Activated CD8-positive, alpha-beta memory T cell treated with anti-CD3 and anti-CD28 coated beads for 48 hours (primary cell): Measurements from ENCODE around the gene PDCD1LG2.
"Not testable (repeated sequence)": the region's sequence is repeated elsewhere in the genome, so short reads cannot be mapped to it uniquely, and the experiment has no call there.

Experiments
- DNase-seq, 3 experiments: peaks; one replicate each; pipeline ENCODE4 v3.0.0-alpha.2; 2020; ENCODE audit warnings: low read depth in 2 of 3, low spot score in 2 of 3

Gene PDCD1LG2

DNA sequence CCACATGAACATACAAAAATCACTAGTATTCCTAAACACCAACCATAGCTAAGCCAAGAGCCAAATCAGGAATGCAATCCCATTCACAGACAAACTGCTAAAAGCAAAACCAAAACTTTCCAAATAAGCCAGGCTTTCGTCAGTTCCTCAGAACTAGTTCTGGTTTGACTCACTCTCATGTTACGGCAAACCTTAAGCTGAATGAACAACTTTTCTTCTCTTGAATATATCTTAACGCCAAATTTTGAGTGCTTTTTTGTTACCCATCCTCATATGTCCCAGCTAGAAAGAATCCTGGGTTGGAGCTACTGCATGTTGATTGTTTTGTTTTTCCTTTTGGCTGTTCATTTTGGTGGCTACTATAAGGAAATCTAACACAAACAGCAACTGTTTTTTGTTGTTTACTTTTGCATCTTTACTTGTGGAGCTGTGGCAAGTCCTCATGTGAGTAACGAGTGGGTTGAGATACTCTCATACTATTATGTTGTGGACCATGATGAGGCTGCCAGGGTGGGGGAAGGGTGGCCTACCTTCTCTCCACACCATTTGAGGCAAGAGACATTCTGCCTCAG lies at the start of gene PDCD1LG2:
Gene PDCD1LG2 (plus strand): TSS at position 172 of the 572 bp plus-strand sequence. CDS start 12,016 bp downstream, outside the sequence.
- DNase-seq, result no peak

DNA sequence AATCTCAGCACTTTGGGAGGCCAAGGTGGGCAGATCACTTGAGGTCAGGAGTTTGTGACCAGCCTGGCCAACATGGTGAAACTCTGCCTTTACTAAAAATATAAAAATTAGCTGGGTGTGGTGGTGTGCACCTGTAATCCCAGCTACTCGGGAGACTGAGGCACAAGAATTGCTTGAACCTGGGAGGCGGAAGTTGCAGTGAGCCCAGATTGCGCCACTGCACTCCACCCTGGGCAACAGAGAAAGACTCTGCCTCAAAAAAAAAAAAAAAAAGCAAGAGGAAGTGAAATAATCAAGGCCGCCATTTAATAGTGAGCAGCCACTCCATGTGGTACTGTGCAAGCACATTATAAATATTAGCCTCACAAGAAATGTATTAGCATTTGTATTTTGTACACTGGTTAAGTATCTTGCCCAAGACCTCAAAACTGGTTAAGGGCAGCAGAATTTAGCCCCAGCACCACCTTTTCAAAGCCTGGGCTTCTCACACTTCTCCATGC lies 45.5 kb upstream of the PDCD1LG2 start:
- not testable (repeated sequence) for DNase-seq

DNA sequence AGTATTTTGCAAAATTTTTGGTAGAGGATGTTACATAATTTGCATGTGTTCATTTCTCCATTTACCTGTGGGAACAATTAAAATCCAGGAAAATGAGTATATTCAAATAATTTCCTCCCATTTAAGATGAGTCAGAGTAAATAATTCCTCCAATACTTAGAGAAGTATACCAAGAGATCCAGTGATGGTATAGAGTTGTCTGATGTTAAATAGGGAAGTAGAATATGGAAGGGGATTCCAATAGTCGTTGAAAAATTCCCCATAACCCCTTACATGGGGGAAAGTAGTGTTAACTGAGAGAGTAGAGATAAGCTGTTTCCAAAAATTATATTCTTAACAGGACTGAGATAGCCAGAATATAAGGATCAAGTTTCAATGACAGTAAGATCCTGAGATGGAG lies 44.3 kb upstream of the PDCD1LG2 start:
- no peak for DNase-seq

DNA sequence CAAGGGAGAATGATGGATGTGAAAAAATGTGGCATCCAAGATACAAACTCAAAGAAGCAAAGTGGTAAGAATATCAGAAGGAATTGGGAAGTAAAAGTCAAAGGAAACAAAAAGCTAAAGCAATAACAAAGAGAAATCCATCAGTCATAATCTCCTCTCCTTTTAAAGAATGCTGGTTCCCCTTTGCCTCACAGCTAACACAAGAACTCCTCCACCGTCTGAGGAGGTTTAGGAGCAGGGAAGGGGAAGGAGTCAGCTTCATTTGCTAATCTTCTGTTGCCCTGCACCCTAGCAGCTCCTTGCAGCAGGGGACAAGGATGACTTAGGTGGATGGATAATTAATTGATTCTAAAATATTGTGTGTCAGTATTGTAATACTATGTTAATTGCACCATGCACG lies 43.6 kb upstream of the PDCD1LG2 start:
- DNase-seq, result no peak

DNA sequence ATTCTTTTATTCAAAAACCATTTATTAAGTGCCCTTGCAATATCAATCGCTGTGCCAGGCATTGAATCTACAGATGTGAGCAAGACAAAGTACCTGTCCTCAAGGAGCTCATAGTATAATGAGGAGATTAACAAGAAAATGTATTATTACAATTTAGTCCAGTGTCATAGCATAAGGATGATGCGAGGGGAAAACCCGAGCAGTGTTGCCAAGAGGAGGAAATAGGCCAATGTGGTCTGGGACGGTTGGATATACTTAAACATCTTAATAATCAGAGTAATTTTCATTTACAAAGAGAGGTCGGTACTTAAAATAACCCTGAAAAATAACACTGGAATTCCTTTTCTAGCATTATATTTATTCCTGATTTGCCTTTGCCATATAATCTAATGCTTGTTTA lies 41.5 kb upstream of the PDCD1LG2 start:
- no peak for DNase-seq

DNA sequence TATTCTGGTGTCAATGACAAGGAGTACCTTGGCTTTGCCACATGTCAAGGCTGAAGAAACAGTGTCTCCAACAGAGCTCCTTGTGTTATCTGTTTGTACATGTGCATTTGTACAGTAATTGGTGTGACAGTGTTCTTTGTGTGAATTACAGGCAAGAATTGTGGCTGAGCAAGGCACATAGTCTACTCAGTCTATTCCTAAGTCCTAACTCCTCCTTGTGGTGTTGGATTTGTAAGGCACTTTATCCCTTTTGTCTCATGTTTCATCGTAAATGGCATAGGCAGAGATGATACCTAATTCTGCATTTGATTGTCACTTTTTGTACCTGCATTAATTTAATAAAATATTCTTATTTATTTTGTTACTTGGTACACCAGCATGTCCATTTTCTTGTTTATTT lies 40.2 kb upstream of the PDCD1LG2 start:
- DNase-seq, result no peak

DNA sequence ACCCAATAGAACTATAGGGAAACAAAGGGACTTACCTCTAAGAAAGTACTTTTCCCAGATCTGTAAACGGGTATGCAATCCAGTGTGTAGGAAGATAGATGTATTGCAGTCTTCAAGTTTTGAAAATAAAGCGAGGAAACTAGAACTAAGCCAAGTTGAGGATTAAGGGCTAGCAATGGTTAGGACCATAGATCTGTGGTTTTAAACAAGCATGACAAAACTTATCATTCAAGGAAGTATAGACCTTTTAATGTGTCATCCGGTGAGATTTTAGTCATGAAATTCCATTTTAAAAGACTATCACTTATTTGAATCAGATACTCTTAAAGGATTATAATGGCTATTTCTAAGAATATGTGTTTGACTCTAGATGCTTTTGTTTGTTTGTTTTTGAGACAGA lies 39.5 kb upstream of the PDCD1LG2 start:
- DNase-seq, result no peak

DNA sequence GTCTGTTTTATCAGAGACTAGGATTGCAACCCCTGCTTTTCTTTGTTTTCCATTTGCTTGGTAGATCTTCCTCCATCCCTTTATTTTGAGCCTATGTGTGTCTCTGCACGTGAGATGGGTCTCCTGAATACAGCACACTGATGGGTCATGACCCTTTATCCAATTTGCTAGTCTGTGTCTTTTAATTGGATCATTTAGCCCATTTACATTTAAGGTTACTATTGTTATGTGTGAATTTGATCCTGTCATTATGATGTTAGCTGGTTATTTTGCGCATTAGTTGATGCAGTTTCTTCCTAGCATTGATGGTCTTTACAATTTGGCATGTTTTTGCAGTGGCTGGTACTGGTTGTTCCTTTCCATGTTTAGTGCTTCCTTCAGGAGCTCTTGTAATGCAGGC lies 34.7 kb upstream of the PDCD1LG2 start:
- not testable (repeated sequence) for DNase-seq

DNA sequence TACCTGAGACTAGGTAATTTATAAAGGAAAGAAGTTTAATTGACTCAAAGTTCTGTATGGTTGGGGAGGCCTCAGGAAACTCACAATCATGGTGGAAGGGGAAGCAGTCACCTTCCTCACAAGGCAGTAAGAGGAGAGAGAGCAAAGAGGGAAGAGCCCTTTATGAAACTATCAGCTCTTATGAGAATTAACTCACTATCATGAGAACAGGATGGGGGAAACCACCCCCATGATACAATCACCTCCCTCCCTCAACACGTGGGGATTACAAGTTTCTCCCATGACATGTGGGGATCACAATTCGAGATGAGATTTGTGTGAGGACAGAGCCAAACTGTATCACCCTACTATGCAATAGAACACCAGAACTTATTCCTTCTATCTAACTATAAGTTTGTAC lies 32.1 kb upstream of the PDCD1LG2 start:
- DNase-seq, result no peak

DNA sequence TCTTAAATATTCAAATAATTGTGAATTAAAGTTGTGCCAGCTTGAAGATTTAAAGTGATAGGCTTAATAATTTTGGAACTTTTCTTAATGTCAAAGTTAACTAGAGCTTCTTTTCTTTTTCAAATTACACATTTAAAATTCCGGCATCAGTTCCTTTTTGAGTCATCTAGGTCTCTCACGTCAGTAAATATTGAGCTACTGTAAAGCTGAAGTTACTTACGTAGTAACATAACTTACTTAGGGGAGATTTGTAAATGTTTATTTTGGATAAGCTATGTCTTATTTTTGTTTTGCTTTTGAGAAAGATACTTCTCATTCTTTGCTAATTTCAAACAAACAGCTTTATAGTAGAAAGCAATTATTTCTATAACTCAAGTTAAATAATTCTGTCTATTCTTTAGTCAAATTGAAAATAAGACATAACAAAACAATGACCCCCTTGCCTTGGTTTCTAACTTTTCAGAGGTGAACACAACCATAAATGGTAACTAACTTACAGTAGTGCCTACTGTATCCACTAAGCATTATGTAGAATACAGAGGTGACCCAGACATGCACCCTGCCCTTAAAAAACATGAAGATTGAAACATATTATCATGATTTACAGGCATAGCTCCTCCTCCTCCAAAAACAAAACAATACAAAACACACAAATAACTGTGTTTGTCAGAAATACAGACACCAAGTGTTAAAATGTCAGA lies 30.2 kb upstream of the PDCD1LG2 start:
- DNase-seq, result no peak

DNA sequence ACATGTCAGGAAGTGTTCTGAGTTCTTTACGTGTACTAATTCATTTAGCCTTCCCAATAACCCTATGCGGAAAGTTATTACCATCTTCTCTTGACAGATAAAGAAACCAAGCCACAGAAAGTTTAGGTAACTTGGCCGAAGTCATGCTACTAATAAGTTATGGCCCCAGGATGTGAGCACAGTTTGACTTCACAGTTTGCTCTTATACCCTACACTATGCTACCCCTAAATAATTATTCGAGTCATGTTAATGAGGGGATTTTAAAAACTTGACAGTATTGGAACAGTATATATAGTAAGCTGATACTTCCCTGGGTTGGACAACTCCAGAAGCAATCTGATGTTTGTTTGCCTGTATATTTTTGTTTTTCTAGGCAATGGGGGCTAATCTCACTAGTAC lies 29.4 kb upstream of the PDCD1LG2 start:
- DNase-seq, result no peak

DNA sequence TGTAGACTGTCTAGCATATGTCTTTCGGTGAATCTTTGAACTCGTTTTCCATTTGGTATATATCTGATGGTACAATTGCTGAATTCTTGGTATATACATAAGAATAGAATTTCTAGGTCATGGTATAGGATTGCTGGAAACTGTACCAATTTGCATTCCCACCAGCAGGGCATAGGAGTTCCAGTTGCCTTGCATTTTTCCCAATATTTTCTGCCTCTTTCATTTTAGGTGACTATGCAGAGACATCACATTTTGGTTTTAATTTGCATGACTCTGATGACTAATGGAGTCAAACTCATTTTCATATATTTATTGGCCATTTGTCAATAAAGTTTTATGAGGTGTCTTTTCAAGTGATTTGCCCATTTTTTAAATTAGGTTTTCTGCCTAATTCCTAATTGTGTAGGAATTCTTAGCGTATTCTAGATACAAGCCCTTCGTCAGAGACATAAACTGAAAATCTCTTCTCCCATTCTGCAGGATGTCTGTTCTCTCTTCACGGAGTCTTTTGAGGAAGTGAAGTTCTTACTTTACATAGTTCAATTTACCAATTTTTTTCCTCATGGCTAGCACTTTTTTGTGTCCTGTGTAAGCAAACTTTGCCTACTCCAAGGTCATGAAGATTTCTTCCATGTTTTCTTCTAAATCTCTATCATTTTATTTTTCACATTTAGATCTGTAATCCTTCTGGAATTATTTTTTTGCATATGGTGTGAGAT lies 28.9 kb upstream of the PDCD1LG2 start:
- DNase-seq, result no peak

DNA sequence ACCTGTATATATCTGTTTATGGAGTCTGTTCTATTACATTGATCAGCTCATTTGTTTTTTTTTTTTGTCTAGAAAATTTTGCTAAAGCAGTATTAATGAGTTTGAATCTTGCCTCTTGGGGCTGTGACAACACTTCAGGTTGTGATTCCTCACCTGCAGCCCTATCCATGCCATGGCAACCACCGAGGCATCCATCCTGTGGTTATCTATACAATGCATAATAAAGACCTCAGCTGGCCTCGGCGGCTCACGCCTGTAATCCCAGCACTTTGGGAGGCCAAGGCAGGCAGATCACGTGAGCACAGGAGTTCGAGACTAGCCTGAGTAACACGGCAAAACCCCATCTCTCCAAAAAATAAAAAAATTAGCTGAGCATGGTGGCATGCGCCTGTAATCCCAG lies 28.1 kb upstream of the PDCD1LG2 start:
- no peak for DNase-seq

DNA sequence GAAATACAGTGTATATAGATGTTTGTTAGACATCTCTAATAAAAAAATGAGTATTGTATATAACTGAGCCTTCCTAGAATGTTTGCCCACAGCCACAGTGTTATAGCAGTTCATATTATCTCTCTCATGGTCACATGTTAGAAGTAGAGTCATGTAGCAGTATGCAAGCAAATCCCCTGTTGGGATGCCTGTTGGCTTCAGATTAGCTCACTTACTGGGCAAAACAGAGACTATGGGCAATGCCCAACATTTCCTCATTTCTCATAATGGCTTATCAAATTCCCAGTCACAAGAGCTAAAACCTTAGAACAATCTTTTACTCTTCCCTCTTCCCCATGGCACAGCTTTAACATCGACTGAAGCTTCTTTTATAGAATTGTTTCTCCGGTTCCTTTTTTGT lies 27.0 kb upstream of the PDCD1LG2 start:
- no peak for DNase-seq

DNA sequence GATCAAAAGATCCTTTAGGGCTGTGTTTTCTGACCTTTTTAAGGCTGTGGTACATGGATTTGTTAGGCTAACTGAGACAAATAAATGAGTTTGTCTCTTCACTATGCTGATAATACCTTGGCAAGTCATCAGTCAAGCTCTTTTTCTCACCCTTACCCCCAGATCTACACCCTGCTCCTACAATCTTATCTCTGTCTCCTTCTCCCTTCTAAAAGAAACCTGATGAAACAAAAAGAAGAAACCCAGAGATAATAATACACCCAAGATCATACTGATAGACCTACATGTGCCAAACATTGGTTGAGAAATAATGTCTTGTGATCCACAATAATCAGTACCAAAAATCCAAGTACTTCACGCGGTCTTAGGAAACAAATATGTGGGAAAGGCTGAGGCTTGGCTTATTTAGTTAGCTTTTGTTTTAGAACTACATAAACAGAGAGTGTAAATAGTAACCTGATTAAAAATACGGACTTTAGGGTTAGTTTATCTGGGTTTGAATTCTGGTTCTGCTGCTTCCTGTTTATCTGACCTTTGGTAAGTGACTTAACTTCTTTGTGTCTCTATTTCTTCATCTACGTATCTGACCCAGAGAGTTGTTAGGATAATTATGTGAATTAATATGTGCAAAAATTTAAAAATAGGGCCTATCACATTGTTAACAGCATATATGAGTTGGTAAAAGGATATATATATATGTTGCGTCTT lies 24.8 kb upstream of the PDCD1LG2 start:
- DNase-seq, result no peak

DNA sequence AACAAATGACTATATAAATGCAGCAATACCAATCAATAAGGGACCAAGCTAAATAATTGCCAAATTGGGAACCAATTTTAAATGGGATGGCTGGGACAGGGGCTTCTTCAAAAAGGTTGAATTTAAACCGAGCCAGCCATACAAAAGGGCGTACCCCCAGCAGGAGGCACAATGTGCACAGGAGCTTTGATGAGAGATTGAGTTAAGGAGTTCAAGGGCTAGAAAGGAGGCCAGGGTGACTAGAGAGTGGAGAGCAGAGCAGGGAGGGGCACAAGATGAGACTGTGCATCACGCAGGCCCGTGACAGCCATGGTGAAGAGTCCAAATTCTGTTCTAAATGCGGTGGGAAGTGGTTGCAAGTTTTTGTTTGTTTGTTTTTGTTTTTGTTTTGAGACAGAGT lies 23.3 kb upstream of the PDCD1LG2 start:
- DNase-seq, result no peak

DNA sequence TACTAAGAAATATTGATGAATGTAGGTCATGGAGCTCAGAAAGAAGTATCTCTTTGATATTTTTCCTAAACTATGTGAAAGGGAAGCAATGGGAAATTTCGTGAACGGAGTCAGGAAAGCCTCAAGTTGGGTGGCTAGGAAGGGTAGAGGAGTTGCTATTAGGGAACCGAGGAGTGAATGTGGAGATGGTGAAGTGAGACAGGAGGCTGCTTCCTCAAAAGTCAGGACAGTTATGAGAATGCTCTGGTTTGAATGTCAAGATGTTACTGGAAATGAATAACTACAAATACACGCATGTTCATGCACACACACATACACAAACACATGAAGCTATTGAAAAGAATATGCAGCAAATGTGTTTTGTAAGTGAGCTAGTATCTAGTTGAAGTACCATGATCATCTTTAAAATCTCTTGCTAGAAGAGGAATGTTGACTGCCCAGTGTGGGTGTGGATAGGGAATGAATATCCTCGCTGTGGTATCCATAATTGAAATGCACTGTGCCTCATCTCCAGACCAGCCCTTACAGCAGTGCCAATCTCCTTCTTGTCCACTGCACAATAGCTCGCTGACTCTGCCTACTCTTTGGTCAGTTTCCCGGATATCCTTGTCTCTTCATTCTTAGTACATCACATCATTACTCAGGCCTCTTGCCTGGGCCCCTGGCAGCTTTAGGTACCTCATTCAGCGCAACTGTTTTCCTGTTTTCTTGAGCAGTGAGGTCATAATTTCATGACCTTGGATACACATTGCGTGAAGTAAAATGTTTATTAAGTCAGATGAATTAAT lies 21.9 kb upstream of the PDCD1LG2 start:
- no peak for DNase-seq

DNA sequence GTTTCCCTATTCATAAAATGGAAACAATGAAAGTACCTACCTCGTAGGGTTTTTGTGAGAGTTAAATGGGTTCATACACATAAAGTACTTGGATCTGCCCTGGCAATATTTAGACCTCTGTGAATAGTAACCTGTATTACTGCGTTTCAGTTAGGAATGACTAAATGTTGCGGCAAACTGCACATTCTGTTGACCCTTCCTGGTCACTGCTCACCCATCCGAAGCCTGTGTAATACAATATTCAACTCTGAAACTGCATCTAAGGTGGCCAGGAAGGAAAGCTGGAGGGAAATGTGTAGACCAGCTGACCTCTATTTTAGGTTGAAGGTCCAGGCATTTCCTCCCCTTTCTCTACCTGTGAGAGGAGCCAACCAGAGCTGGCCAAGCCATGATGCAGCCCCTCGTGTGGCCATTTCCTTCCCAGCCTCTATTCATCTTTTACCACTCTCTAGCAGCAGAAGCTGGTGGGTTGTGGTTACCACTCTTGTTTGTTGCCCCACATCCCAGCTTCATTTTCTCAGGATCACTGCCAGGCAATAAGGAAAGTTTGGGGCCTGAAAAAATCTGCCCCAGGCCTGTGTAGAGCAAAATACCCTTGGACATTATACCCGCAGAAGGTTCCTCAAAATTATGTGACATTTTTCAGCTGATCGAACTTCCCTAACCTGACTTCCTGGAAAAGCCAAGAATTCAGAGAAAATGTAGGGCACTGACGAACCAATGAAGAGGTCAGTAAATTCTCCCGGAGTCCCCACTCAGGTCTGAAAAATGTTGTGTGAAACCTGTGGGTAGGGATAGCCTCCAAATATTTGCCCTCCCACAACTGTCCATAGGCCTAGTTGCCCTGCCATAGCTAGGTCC lies 20.5 kb upstream of the PDCD1LG2 start:
- DNase-seq, result no peak

DNA sequence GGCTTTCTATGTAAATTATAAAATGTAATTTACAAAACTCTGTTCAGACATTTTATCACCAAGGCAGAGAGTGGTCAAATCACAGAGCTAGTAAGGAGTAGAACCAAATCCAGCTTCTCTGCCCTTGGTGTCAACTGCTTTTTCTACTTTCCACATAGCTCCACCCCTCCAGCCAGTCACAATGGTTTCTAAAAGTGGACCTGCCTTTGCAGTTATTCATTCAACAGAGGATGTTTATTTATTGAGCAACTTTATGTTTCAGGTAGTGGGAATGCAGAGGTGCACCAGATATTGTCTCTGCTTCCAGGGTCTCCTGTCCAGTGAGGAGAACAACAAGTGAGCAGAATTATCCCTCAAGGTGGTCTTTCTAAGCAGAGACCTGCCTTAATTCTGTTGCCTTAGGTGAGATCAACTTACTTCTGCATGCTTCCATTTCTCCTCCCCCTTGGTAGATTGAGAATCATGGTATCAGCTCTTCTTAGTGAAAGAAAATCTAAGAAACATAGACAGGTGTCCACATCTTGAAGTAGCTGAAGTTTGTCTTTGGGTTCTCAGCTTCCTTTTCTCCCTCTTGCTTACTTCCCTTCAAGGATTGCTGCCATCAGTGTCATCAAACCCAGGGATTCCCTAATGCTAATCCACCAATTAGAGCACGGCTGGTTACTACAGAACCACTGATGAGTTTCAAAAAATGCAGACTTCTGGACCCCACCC lies 17.2 kb upstream of the PDCD1LG2 start:
- no peak for DNase-seq
